HG02623 (cell line): Measurements from ENCODE around the gene SMAD9.

Experiments
- ATAC-seq: cut with Tn5 transposase; IDR thresholded peaks from one replicate; pipeline ENCODE4 v1.9.1; 2021; ENCODE audit warnings: moderate library complexity; ENCODE audit not compliant: unreplicated experiment

The SMAD9 gene

DNA sequence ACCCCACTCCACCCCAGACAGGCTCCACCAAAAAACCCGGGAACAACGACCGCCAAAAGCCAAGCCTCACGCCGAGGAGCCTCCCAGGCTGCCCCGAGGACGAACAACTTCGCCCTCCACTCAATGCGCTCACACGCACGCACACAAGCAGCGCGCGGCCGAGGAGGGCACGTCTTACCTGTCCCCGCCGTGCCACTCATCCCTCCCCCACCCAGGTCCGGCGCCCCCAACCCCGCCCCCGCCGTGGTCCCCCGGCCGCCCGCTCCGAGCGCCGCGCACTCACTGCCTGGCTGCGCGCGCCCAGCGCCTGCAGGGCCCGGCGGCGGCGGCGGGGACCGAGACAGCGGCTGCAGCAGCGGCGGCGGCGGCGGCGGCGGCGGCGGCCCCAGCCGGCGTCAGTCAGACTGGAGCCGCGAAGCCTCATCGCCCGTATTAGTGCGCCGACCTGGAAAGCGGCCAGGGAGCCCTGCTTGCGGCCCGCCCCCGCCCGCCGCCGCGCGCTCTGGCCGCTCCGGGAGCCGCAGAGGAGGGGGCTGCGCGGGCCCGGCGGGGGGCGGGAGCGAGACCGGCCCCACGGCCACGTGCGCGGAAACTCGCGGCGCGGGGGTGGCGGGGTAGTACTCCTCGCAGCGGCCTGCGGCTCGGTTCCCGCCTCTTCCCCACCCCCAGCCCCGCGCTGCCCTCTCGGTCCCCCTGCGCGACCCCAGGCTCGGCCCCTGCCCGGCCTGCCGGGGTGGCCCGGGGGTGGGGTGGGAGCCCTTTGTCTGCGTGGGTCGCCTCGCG, at the start of gene SMAD9:
TSS of gene SMAD9 (minus strand) at position 406 of the 783 bp plus-strand sequence. CDS start 40,549 bp downstream, outside the sequence.
- ATAC-seq, result peak; percentile 52

GRCh38 chr13:36966404-36966803, 46.4 kb upstream of the SMAD9 start:
- no peak for ATAC-seq

DNA sequence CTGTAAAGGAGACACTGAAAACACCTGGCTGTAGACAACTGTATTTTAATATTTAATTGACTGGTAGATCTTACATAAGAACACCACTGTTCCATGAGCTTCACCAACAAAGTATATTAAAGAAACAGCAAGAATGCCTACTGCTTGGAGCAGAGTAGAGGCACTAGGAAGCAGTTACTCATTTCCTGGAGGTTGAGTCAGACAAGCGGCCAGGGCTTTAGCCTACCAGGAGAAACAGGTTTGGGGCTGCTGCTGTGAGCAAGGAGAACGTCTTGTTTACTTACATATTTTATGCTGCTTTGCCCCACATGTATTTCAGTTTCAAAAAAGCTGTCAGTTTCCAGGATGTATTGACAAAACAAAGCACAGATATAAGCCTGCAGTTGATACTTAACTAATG, 45.7 kb upstream of the SMAD9 start:
- no peak for ATAC-seq

- ATAC-seq, result no peak
These were observed 39.5 kb upstream of the SMAD9 start for GRCh38 chr13:36959456-36960116.

GRCh38 chr13:36954542-36954941, 34.5 kb upstream of the SMAD9 start:
- peak; percentile 52 for ATAC-seq

- no peak for ATAC-seq
These were observed 30.9 kb upstream of the SMAD9 start for GRCh38 chr13:36950920-36951319.

- no peak for ATAC-seq
These were observed 30.3 kb upstream of the SMAD9 start for GRCh38 chr13:36950330-36950729.

DNA sequence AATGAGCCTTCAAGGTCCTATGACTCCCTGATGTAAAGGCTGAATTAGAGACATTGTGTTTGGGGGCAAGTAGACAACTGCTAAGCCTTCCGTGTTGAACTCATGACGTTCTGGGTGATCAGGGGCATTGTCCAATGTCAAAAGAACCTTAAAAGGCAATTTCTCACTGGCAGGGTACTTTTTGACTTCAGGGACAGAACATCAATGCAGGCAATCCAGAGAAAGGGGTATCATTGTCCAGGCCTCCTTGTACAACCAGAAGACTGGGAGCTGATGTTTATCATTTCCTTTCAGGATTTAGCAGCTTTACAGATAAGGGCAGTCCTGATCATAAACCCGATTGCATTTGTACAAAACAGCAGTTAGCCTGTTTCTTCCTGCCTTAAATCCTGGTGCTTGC, 25.0 kb upstream of the SMAD9 start:
- no peak for ATAC-seq

DNA sequence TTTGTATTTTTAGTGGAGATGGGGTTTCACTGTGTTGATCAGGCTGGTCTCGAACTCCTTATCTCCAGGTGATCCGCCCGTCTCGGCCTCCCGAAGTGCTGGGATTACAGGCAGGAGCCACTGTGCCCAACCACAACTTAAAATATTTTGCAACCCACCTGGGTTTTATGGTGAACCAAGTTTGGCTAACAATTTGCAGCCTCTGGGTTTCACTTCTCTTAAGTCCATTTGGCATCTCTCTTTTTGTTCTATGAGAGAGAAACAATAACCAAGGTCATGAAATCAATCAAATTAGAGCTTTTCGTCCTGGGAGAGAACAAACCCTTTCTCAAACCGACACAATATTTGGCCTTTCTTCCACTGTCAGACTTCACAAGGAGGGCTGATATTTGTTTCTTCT, 5.6 kb upstream of the SMAD9 start:
- no peak for ATAC-seq

GRCh38 chr13:36924001-36924400, 4.0 kb upstream of the SMAD9 start:
- ATAC-seq, result no peak

DNA sequence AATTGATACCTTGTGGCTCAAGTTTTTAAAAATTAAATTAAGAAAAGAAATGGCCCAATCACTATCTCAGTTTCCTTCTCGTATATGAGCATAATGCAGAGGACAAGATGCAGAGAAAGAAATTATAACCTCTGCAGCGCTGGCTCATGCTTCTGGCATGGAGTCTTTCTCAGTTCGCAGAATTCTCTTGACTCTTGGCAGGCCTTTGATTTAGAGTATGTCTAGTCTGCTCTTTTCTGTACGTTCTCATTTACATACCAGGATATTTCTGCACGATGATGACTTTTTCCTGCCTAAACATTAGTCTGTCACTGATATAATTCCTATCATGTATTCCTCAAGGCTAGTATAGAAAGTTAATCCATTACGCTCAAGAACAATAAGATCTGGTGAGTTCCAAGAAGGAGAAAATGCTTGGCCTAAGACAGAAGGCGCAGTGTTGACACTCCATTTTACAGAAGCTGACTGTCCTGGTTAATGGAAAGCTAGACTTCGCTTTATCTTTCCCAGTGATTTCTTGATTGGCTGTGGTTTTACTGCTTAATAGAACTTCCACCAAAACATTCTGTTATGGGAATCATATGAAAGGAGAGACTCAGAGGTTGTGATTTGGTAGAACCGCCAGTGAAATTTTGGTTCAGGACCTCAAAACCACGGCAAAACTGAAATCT, 1.7 kb upstream of the SMAD9 start:
- no peak for ATAC-seq

GRCh38 chr13:36920616-36921185, 663 bp upstream of the SMAD9 start:
- no peak for ATAC-seq

- no peak for ATAC-seq
These were observed 736 bp downstream of the SMAD9 start for GRCh38 chr13:36919171-36919832.

DNA sequence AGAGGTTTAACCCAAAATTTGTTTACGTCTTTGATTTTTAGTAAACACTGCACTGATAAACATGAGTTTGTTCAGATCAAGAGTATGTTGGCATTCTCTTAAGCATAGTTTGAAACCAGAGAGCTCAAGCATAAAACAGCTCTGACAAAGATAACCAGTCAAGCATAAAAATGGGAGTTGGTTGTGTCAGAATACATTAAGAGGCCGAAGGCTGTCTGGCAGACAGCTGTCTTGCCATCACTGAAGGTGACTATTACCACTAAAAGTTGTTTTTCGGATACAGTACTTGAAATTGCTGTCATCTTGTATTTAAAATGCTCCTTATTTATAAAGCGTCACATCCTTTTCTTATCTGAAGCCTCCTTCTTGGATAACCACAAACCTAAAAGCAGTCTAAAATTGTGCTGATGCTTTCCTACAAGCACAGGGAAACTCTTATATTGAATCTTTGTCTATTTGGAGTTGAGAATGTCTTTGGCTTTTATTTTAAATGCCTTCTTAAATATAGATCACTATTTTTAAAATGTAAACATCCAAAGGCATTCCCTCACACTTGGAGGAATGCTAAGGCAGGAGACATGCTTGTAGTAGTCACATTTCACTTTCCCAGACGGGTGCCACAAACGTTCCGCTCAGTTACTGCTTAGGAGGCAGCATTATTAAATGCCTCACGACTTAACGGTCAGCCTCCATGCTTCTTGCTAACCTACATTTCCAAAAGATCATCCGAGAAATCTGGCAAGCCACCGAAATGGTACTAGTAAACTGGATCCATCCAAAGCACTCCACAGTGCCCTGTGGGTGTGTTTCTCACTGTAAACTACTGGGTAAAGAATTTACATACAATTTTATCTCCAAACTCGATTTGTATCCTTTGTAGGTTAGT, 1.5 kb downstream of the SMAD9 start:
- no peak for ATAC-seq

DNA sequence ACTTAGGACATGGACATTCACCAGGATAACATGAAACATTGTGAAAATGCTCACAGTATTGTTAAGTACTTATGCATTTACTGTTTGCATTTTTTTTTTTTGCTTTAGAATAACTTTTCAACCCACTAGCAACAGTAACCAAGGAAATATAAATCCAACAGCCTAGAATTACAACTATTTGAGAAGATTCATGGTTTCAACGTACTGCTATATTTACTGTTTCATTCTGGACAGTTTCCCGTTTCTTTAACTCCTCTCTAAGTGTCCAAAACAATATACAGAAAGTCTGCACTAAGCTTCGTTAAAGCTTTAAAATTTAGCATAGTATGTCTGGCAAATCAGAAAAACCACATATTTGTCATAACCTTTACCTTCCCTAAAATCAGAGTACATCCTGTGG, 2.7 kb downstream of the SMAD9 start:
- no peak for ATAC-seq

DNA sequence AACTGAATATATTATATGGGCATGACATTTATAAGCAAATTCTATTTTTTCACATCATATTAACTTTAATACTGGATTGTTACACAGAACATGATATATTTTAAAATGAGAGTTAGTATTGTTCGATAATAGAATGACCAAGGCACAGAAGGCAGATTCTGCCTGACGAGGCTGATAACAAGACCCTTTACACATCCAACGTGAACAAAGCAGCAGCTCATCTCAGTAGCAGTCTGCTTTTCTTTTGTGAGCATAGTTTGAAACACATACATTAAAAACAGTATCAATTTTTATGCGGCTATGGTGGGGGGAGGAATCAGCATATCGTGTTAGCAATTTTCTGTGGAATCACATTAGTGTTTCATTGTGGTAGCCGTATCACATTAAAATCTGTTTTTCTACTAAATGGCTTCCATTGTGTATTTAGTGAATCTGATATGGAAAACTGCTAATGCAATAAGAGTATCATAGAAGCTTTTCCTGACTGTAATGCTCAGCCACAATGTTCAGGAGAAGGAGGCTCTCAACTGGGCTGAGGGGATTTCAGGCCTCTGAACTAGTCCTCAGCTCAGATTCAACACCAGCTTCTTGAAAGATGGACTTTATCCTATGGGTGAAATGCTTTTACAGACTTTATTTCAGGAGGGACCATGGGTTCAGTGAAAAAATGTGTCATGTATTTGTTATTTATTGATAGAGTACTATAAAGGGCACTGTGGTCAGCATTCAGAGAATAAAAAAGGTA, 4.0 kb downstream of the SMAD9 start:
- no peak for ATAC-seq

DNA sequence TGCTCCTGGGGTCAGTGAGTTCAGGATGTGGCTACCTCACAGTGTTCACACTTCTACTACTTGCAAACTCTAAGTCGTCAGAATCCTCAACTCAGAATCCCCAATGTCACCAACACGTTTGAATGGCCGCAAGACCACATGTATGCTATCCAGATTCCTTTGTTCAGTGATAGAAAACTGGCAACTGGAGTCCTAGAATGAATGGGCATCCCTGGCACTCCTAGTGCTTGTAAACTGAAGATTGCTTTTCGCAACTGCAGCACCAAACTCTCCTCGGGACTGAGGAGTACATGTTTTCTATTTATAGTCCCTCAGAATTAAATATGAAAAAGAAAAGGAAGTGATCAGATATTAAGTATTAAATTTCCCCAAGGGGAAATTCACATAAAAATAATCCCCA, 4.9 kb downstream of the SMAD9 start:
- no peak for ATAC-seq

DNA sequence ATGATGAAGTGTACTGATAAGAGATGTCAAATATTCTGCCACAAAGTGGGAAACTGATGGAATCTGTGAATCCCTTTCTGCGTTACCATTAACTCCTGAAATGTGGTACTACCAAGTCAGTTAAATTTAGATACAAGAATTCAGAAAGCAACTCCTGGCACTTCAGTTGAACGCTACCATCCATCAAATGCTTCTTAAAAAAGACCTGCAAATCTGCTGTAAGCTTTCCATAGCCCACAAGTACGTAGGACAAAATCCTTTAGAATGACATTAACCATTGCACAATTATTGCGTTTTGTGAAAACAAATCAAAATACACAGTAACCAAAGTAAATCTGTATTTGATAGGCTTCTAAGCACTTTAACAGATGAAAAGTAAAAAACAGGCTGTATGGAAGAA, 5.4 kb downstream of the SMAD9 start:
- ATAC-seq, result no peak

GRCh38 chr13:36913463-36913862, 6.6 kb downstream of the SMAD9 start:
- no peak for ATAC-seq
